GM19025 (cell line): Measurements from ENCODE around the gene RASGRP2.

Experiments used
- ATAC-seq: cut with Tn5 transposase; IDR thresholded peaks from one replicate; pipeline ENCODE4 v1.9.1; 2021; ENCODE audit warnings: mild to moderate bottlenecking, low read depth, moderate library complexity; ENCODE audit not compliant: unreplicated experiment

The RASGRP2 gene

DNA sequence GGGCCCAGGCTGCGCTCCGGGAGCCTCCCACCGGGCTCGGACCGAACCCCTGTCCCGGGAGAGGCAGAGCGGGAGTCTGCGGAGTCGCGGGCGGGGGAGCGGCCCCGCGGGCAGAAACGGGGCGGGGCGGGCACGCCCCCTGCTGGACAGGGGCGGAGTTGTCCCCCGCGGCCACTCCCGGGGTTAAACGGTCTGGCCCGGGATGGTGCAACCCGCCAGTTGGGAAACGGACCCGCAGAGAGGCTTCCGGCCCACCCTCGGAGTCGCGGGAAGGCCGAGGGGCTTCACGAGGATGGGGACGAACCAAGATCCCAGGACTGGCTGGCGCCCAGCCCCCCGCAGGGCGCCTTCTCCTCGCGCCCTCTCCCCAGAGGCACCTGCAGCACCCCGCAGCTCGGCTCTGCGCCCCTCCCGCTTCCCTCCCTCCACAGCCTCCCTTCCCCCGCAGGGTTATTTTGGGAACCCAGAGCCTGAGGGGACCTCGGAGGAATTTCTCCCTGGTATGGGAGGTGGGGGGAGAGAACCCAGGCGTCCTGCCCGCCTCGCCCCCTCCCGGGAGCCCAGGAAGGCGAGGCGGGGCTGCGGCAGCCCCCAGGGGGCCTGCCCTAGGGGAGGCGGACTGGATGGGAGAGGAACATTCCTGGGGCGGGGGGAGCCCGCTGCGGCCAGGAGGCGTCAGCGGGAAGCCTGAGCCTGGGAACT is 902 bp downstream of the RASGRP2 start:
- ATAC-seq, result no peak

DNA sequence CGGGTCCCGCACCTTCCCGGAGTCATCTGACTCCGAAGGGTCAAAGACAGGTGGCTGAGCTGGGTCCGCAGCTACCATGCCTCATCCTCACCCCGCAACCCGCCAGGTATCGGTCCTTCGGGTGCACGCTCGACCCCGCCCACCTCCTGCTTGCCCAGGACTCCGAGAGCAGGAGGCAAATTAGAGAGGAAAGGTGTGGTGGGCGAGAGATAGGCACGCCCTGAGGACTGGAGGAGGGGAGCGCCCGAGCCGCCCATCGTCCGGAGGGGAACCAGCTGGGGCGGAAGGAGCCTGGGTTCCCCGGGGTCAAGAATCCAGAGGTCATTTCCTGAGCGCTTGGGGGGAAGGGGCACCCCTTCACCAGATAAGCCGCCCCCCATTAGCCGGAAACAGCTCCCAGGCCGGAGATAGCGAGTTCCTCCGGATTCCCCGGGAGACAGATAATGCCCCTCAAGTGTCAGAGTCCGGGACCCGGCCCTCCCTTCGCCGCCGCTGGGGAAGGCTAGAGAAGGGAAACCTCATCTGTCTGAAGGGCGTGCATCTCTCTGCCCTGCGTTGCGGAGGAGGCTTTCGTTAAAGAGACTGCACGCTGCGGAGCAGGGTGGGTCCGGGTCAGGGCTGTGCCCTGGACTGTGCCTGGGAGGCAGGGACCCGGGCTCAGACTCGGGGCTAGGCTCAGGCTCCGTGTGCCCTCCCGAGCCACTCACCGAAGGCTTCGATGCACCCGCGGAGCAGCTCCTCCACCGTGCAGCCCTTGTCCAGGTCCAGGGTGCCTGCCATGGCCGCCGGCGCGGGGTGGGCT is 1.7 kb downstream of the RASGRP2 start:
- no peak for ATAC-seq

DNA sequence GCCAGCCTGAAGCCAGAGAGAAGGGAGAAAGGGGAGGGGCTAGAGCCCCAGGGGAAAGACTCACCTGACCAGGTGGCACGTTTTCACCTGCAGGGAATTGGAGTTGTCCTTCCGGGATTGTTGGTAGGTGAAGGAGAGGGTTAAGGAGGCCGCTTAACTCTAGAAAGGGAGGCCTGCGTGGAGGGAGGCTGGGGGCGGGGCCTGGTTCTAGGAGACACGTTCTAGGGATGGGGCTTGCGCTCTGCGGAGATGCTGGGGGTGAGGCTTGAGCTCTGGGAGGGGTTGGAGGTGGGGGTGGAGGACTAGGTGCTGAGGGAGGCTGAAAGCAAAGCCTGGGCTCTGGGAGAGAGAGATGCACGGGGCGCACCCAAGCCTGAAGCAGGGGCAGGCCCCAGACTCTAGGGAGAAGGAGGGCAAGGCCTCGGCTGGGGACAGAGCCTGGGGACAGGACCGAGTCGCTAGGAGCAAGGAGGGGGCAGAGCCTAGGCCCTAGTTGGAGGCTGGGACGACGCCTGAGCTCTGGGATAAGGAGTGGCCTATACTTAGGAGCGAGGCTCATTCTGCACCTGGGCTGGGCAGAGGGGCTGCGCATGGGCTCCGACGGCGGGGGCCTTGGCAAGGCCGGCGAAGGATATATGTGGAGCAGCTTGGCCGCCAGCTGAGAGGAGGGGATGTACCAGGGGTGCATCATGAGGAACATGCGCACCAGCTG is 2.4 kb downstream of the RASGRP2 start:
- no peak for ATAC-seq

DNA sequence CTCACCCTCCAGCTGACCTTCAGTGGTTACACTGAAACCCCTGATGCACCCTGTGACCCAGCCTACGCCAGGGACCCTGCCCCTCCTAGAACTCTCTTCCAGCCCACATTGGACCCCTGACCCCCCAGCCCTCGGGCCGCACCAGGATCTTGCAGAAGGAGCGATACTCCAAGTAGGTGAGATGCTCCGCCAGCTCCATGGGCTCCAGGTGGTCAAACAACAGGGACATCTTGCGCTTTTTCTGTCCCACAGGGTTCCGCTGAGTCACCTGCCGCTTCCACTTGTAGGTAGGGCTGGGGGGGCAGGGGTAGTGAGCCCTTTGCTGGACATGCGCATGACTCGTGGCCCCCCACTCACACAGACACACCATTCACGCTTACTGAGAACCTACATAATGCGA is 4.1 kb downstream of the RASGRP2 start:
- ATAC-seq, result no peak

- ATAC-seq, result no peak
Measured at GRCh38 chr11:64736654-64737053, 7.3 kb downstream of the RASGRP2 start.

DNA sequence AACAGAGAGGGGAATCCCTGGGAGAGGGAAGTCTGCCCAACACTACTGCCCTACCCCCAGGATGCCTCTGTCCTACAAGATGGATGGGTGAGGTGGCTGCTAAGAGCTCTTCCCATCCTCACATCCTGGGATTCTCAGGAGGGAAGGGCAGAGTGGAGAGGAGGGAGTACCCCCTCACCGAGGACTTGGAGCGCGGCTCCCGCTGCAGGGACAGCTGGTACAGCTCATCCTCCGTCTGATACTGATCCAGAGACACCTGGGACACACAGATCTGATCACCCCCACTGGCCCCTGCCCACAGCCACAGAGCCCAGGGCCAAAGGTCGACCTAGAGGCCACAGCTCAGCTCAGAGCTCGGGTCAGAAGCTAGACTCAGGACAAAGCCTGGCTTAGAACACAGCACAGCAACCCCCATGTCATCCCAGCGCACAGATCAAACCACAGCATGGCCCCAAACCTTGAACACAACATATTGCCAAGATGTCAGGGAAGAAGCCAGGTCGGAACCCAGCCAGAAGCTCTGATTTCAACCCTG is 8.2 kb downstream of the RASGRP2 start:
- ATAC-seq, result no peak

DNA sequence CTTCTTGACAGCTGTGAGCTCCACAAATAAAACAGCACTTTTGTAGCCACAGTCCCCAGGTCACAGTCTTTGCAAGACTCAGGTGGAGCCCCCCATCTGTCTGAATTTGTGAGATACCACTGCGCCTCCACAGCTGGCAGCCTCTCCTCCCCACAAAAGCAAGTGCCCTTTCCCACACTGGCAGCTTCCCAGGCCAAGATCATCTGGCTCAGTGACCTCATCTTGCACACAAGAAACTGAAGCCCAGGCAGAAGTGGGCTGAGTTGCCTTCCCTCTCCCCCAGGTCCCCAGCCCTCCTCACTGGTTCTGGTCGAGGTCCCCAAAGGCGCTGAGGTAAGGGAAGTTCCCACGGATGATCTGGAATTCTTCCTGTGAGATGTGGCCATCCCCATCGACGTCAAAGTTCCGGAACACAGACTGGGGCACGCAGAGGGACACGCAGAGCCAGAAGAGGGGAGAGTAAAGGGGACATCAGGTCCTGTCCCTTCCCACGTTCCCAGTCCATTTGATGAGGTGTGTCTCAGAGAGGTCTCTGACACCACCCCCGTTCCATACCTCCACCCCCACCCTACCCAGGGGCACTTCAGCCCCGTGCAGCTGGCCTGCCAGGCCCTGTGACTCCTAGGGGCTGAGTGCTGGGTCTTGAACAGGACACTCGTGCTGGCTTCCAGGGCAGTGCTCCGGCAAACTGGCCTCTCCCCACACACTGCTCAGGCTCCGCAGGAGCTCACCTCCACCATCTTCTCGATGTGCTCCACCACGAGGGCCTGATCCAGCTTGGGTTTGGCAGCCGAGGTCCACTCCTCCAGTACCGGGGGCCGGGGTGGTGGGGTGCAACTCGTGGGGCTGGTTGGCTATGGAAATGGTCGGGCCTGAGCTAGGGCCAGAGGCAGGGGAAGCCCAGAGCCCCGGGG is 8.9 kb downstream of the RASGRP2 start:
- no peak for ATAC-seq

- no peak for ATAC-seq
Measured at GRCh38 chr11:64731601-64732000, 12.3 kb downstream of the RASGRP2 start.

GRCh38 chr11:64729851-64730382 is 14.0 kb downstream of the RASGRP2 start:
- ATAC-seq, result no peak

DNA sequence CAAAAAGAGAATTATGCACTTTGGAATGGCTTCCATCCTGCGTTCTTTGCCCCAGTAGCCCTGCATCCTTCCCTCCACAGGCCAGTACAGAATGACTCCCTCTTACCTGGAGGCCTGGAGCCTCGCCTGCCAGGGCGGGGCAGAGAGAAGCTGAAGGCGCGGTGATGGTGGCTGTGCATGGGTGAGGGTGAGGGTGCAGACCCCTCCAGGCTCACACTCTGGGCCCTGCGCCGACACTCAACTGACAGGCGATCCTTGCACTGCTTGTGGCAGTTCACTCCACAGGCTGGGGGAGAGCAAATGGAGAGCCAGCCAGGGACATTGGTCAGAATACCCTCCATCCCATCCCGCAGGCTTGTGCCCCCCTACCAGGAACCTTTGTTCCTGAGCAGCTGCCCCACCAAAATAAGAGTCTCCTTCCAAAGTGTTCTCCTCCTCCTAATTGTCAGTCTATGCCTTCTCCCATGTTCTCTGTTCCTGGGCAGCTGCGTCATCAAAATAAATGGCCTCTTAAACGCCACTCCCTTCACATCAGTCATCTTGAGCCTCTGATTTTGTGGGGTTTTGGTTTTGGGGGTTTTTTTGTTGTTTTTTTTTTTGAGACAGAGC is 15.1 kb downstream of the RASGRP2 start:
- no peak for ATAC-seq

GRCh38 chr11:64726867-64727530 is 16.9 kb downstream of the RASGRP2 start:
- ATAC-seq, result no peak

DNA sequence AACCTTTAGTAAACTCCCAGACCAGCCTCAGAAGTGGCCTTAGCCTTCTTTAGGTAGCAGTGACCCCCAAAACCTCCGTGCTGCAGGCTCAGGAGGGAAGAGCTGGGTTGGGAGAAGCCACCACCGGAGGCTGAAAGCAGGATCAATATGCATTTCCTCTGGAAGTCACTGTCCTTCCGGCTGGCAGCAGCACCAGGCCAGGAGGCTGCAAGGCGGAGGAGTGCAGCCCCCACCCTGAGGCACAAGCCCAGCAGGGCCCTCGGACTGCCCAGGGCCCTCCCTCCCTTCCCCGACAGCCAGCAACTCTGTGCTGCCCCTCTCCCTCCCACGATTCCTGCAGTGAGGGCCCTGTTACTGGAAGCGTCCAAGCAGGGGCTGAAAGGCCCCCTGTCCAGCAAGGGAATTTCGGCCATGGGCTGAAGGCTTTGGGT is 17.7 kb downstream of the RASGRP2 start:
- no peak for ATAC-seq

DNA sequence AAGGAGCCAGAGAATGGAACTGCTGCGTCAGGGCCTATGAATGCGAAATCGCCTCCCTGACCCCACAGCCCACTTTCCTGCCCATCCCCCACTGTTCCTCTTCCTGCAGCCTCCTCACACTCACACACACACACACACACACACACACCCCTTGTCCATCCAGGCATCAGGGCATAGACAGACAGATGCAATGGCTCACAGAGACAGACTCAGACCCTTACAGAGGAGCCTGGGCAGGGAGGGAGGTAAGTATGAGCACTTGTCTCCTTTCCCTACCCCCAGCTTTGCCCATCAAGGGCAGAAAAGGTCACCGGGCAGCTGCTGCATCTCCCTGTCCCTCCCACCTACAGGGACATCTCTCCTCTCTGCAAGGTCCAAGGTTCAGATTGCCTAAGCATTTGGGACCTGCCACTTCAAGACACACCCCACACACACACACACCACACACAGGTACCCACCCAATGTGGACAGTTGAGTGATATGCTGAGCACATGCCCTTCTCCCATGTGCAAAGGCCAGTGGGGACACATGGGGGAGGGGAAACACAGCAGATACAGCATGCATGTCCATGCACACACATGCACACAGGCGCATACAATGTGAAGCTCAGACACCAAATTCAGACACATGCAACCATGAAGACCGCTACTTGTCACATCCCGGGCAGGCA is 18.9 kb downstream of the RASGRP2 start:
- no peak for ATAC-seq

GRCh38 chr11:64723907-64724862 is 19.8 kb downstream of the RASGRP2 start:
- ATAC-seq, result no peak

DNA sequence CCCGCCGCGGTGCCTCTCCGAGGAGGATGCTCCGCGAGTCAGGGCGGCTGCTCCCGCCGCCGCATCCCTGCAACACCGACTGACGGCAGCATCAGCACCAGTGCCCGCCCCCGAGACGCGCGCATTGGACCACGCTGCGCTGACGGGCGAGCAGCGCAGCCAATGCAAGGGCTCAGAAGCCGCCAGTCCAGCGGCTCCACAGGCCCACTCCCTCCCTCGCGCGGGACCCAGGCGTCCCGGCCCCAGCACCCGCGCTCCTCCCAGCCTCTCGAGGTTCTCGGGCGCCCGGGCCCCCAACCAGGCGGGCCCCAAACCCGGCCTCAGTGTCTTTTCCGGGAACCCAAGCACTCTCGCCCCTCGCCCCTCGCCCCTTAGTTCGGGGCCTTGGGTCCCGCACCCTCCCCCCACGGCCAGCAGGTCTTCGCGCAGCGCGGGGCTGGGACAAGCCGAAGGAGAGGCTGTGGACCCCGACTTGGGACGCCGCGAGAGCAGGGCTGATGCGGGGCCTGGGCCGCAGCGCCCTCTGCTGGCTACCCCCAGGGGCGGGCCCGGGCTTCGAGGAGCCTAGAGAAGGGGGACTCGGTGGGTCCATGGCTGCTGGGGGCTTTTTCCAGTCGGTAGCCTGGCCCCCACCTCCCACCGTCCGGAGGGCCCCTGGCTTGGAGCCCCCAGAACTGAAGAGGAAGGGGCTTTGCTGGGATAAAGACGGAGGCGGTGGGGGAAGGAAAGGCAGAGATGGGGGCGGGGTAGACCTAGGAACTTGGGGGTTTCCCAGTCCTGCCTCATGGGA is 20.6 kb downstream of the RASGRP2 start, which contains the start of gene NRXN2:
Gene NRXN2 (minus strand): TSS at position 81 of the 790 bp plus-strand sequence. CDS start 9,498 bp downstream, outside the sequence.
- peak; percentile 93 for ATAC-seq
